Right renal pelvis (tissue), 4 donors: ENCODE data around the gene CACNG7. TPM values are rescaled to one million over a fixed set of nuclear protein-coding genes. Genes with fewer than 3 reads are reported as not detected.

Experiments used
- DNase-seq, 4 donors: peaks; one replicate each; pipeline ENCODE4 v3.0.0-alpha.2; 2013; ENCODE audit warnings: low read depth in 4 of 4, low spot score in 3 of 4, missing footprints in 1 of 4
- polyA plus RNA-seq, 4 donors: library from polyadenylated mRNA; unstranded; fragments of 120-200 nt; gene quantifications; one replicate each; pipeline ENCODE4 v1.2.1, GENCODE V29; 2013; ENCODE audit not compliant: insufficient read length in 4 of 4

CACNG7 gene
- polyA plus RNA-seq, 4 donors = 0.61 to 1.4 (median 0.94) TPM

GRCh38 chr19:53877361-53877766, 31.7 kb upstream of the CACNG7 start:
- DNase-seq = no peak

- no peak for DNase-seq
Observed at GRCh38 chr19:53878776-53879139, 30.3 kb upstream of the CACNG7 start.

GRCh38 chr19:53879140-53880081, 29.7 kb upstream of the CACNG7 start:
- DNase-seq = peak; percentile 93 to 96 (median 94)

GRCh38 chr19:53880711-53881481, 28.2 kb upstream of the CACNG7 start:
- DNase-seq = no peak

- no peak for DNase-seq
Observed at GRCh38 chr19:53881482-53882390, 27.3 kb upstream of the CACNG7 start, which contains the start of gene PRKCG. PRKCG (plus strand) TSS chr19:53882197; CDS start chr19:53882495, 298 bp downstream.

- DNase-seq = no peak
Observed at GRCh38 chr19:53882391-53883050, 26.6 kb upstream of the CACNG7 start.

GRCh38 chr19:53883231-53883661, 25.8 kb upstream of the CACNG7 start:
- DNase-seq = no peak

- no peak for DNase-seq
Observed at GRCh38 chr19:53883741-53884140, 25.3 kb upstream of the CACNG7 start.

GRCh38 chr19:53884256-53884655, 24.8 kb upstream of the CACNG7 start:
- DNase-seq = no peak

- no peak for DNase-seq
Observed at GRCh38 chr19:53885036-53885435, 24.0 kb upstream of the CACNG7 start.

- no peak for DNase-seq
Observed at GRCh38 chr19:53892301-53892980, 16.6 kb upstream of the CACNG7 start.

- DNase-seq = no peak
Observed at GRCh38 chr19:53892981-53893325, 16.1 kb upstream of the CACNG7 start.

- DNase-seq = no peak
Observed at GRCh38 chr19:53894707-53895106, 14.4 kb upstream of the CACNG7 start.

GRCh38 chr19:53896682-53897081, 12.4 kb upstream of the CACNG7 start:
- no peak for DNase-seq

GRCh38 chr19:53897459-53897858, 11.6 kb upstream of the CACNG7 start:
- no peak for DNase-seq

GRCh38 chr19:53898166-53898565, 10.9 kb upstream of the CACNG7 start:
- no peak for DNase-seq

- no peak for DNase-seq
Observed at GRCh38 chr19:53898636-53899341, 10.3 kb upstream of the CACNG7 start.

- DNase-seq = no peak
Observed at GRCh38 chr19:53900191-53900860, 8.8 kb upstream of the CACNG7 start.
